GM19328 (cell line): Measurements from ENCODE around the gene SLC22A4.

Source experiments
- ATAC-seq: cut with Tn5 transposase; IDR thresholded peaks from one replicate; pipeline ENCODE4 v1.9.1; 2021; ENCODE audit warnings: mild to moderate bottlenecking, moderate library complexity; ENCODE audit not compliant: unreplicated experiment

SLC22A4 gene

DNA sequence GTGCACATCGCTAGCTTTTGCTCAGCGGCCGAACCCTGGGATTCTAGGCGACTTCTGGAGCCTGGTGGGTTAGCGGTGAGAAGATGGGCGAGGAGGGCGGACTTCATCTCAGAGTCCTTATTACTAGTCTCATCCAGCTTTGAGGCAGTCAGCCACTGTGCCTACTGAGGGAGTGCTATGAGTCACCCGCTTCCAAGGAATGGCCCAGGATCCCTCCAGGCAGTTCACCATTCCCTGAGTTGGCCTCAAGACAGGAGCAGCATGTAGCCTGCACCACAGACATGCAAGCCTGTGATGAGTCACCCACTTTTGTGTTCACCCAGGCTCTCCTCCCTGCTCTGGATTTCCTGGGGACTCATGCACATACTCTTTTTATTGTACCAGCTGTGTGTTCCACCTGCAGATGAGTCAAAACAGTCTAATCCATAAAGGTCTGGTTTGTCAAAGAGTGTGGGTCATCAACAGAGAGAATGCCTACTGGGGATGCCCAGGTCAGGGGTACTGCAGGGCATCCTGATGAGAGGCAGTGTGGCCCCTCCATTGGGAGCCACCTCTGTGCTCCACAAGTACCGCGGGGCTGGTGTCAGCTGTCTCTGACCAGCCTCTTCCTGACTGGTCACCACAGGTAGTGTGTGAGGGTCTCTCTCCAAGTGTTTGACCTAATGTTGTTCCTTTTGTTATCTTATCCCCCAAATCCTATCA, 95.5 kb downstream of the SLC22A4 start:
- ATAC-seq = no peak

DNA sequence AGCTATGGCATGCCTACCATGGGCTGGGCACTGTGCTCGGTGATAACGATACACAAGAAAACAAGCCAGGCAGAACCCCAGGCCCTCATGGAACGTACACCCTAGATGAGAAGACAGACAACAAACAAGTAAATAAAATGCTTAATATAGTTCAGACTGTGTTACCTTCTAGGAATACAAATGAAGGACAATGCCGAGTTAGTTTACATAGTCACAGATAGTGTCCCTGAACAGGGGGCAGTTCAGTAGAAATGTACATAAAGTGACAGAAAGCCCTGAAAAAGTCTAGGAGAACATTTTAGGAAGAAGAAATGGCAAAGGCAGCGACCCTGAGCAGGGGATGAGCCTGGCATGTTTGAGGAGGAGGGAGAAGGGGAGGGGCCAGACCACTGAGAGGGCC, 97.1 kb downstream of the SLC22A4 start:
- ATAC-seq = no peak

DNA sequence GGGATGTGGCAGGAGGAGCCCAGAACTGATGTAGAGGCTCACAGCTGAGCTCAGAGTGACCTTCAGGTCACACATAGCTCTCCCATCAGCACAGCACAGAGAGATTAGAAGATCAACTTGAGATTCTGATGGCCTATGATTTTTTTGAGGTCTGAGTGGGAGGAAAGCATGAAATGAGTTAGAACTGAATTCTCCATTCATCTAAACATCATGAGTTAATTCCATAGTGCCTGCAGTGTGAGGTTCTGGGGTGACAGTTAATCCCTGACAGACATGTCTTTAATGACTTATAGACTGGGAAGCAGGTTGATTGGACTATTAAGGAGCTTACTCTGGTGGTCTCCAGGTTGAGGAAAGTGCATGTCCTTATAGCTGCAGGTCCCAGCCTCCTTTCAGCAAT, 97.7 kb downstream of the SLC22A4 start:
- no peak for ATAC-seq

DNA sequence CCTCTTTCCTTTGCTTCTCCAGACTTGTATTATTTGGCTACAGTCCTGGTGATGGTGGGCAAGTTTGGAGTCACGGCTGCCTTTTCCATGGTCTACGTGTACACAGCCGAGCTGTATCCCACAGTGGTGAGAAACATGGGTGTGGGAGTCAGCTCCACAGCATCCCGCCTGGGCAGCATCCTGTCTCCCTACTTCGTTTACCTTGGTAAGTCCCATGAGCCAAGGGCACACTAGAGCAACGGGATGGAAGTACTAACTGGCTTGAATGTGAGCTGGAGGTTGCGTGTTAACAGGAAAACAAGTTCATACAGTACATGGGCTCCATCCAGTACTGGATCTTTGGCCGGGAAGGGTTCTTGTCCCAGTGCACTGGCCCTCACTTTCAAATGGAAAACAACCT, 98.2 kb downstream of the SLC22A4 start:
- no peak for ATAC-seq

DNA sequence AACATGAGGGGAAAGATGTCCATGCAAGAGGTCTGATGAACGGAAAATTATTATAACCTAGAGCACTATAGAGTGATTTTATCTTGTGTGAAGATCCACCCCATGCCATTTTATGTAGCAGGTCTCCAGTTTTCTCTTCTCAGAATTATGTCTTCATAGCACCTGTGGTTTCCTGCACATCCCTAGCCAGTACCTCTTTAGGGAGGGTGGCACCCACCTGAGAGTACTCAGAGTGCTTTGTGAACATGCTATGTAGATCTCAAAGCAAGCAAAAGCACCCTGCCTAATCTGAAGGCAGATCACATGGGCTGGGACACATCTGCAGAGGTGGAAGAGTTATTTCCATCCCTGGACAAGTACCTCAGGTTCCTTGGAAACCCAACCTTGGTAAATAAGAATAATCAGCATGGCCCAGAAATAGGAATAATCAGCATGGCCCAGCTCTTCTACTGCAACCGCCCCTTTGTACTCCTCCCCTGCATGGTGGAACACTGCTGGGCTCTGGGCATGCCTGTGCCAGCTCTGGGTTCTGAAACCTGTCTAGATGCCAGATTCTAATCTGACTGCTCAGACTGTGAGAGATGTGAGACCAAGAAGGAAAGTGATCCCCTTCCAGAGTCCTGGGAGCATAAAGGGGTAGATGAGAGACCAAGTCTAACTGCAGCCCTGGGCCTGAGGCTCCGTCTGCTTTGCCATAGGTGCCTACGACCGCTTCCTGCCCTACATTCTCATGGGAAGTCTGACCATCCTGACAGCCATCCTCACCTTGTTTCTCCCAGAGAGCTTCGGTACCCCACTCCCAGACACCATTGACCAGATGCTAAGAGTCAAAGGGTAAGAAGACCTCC, 99.0 kb downstream of the SLC22A4 start:
- no peak for ATAC-seq
